HG02763 (cell line): ENCODE results near the gene LILRA2.
"Not testable (repeated sequence)": the region's sequence is repeated elsewhere in the genome, so short reads cannot be mapped to it uniquely, and the experiment has no call there.

ENCODE experiments used
- ATAC-seq: cut with Tn5 transposase; IDR thresholded peaks from one replicate; pipeline ENCODE4 v1.9.1; 2021; ENCODE audit warnings: mild to moderate bottlenecking, moderate library complexity; ENCODE audit not compliant: unreplicated experiment

LILRA2 gene

GRCh38 chr19:54608205-54608604 lies 34.6 kb downstream of the LILRA2 start:
- ATAC-seq: no peak

DNA sequence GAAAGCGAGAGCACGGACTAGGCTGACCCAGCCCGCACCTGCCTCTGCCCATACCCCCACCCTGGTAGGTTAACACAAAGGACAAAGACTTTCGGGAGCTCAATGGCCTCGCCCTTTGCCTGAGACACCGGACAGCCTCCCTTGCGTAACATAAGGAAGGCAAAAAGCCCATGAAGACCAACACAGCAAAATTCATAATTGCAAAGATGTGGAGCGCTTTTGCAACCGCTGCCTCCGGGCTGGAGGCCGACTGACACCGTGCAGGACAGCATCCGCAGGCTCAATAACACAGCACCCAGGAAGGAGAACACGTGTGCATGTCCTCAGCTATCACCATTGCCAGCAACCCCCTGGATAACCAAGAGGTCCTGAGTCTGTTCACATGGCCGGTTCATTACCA lies 35.2 kb downstream of the LILRA2 start:
- ATAC-seq: no peak

GRCh38 chr19:54609356-54609791 lies 35.8 kb downstream of the LILRA2 start:
- ATAC-seq: no peak

DNA sequence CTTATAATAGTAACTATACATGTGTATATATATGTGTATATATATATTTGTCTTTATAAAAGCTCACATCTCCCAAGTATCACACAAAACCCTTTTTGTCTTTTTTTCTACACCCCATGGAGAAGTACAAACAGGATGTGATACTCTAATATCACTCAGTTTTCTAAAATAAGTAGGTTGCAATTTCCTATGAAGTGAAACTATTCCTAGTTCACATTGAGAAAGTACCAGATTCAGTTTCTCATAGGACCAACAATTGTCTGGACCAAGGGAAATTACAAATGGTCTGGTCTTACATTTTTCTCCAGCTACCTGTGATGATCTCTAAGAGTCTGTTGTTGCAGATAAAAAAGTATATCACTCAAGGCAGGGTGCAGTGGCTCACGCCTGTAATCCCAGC lies 38.8 kb downstream of the LILRA2 start:
- ATAC-seq: no peak

GRCh38 chr19:54614726-54615125 lies 41.1 kb downstream of the LILRA2 start:
- no peak for ATAC-seq

DNA sequence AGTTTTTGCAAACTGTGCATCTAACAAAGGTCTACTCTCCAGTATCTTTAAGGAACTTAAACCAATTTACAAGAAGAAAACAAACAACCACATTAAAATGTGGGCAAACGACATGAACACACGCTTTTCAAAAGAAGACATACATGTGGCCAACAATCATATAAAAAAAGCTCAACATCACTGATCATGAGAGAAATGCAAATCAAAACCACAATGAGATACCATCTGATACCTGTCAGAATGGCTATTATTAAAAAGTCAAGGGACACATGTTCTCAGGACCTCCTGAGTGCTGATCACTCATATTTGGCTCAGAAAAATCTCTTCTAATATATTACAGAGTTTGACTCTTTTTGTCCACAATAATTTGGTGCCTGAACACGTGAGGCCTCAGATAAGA lies 42.5 kb downstream of the LILRA2 start:
- no peak for ATAC-seq

GRCh38 chr19:54616821-54617560 lies 43.4 kb downstream of the LILRA2 start:
- ATAC-seq: peak; percentile 71

DNA sequence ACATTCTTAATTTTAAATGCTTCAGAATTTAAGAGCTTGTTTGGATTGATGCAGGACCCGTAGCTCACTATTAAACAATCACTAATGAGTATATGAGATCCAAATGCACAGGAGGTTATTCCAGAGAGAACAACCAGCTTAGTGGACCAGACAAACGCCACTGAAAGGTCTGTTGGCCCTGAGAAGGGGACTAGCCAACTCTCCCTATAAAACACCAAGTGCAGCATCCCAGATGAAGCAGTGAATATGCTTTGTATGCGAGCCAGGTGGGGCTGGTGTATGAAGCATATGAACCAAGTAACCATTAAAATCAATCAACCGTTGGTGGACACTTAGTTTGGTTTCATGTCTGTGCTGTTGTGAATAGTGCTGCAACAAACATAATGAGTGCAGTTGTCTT lies 46.9 kb downstream of the LILRA2 start:
- no peak for ATAC-seq

GRCh38 chr19:54622431-54622830 lies 48.8 kb downstream of the LILRA2 start:
- no peak for ATAC-seq

- not testable (repeated sequence) for ATAC-seq
Measured at GRCh38 chr19:54624234-54624633, 50.6 kb downstream of the LILRA2 start.

DNA sequence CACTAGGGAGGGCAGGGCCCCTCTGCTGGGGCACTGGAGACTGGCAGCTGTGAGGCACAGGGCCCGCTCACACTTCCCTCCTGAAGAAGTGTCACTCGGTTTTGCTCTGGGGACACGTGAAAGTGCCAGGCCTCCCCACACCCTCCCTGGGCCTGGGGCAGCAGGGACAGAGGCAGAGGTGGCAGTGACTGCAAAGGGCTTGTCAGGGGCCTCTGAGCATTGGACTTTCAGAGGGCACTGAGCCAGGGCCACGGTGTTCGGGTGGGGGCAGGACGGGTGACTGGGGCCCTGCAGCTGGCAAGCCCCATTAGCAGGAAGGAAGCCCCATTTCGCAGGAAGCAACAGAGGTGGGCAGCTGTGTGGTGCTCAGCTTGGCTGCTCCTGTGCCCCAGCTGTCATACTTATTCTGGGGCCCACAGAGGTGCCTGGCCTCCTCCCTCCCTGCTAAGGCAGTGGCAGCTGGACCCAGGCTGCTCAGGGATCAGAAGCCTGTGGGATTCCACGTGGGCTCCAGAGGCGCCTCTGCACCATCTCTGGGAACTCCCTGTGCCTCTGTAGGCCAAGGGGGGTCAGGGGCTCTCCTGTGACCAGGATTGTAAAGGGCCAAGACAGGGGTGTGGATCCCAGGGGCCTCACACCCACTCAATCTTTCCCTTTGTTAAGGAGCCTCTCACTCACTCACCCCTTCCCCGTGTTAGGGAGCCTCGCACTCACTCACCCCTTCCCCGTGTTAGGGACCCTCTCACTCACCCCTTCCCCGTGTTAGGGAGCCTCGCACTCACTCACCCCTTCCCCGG lies 51.5 kb downstream of the LILRA2 start:
- ATAC-seq: not testable (repeated sequence)

GRCh38 chr19:54626757-54627156 lies 53.2 kb downstream of the LILRA2 start:
- no peak for ATAC-seq

- not testable (repeated sequence) for ATAC-seq
Measured at GRCh38 chr19:54627912-54628311, 54.3 kb downstream of the LILRA2 start.

GRCh38 chr19:54630262-54630661 lies 56.7 kb downstream of the LILRA2 start, which contains the start of gene LILRB1:
Gene LILRB1 (plus strand): TSS chr19:54630484. CDS start chr19:54631074, 590 bp downstream.
- not testable (repeated sequence) for ATAC-seq

DNA sequence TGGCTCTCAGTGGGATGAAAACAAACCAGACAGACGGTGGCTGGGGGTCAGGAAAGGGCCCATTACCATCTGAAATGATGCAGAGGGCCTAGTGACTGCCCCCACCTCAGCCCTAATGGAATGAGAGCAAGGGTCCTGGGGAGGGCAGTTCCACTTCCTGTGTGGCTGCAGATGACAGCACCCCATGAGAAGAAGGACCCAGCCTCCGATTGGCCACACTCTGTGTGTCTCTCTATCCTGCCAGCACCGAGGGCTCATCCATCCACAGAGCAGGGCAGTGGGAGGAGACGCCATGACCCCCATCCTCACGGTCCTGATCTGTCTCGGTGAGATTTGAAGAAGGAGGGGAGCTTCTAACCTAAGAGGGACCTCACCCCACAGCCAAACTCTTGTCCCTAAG lies 57.2 kb downstream of the LILRA2 start:
- no peak for ATAC-seq

- ATAC-seq: not testable (repeated sequence)
Measured at GRCh38 chr19:54631489-54632337, 58.1 kb downstream of the LILRA2 start.

GRCh38 chr19:54632517-54632916 lies 58.9 kb downstream of the LILRA2 start:
- not testable (repeated sequence) for ATAC-seq

DNA sequence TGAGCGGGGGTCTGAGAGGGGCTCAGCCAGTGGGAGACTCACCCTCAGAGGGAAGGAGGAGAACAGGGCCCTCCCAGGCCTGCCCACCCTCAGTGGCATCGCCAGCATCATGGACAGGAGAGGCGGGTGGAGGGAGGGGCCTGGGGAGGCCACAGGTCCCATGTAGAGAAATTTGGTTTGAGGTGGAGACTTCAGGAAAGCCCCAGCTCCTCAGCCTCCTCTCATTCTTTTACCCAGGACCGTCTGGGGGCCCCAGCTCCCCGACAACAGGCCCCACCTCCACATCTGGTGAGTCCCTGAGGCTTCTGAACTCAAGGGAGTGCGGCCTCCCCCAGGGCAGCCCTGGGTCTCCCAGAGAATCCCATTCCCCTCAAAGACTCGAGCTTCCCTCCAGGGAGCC lies 59.8 kb downstream of the LILRA2 start:
- ATAC-seq: no peak

DNA sequence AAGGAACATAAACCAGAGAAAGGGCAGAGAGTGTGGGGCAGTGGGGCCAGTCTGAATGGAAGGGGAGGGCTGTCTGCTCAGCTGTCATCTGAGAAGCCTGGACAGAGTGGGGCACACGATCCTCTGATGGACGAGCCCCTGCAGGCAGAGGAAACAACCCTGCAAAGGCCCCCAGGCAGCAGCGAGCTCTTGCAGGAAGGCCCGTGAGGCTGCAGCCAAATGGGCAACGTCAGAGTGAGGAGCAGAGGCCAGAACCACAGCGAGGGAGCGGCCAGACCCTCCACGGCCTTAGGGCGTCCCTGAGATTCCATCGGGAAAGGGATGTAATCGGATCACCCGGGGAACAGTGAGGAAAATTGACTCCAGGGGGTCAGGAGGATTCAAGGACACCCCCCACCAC lies 62.5 kb downstream of the LILRA2 start:
- not testable (repeated sequence) for ATAC-seq

- ATAC-seq: no peak
Measured at GRCh38 chr19:54638683-54639082, 65.1 kb downstream of the LILRA2 start.
